Nephron (organoid): Measurements from ENCODE around the gene ILKAP.

ENCODE experiments used
- H3K27ac Mint-ChIP-seq, 3 experiments: 2 replicates each; pipeline ENCODE4 v1.8.0; 2020; ENCODE audit warnings: mixed read lengths in 3 of 3, mild to moderate bottlenecking in 2 of 3, moderate library complexity in 1 of 3
- H3K27me3 Mint-ChIP-seq: 2 replicates; pipeline ENCODE4 v1.8.0; 2021; ENCODE audit warnings: low read depth, mild to moderate bottlenecking, moderate library complexity, mixed read lengths
- H3K36me3 Mint-ChIP-seq: 2 replicates; pipeline ENCODE4 v1.8.0; 2020; ENCODE audit warnings: low read depth, mixed read lengths
- H3K4me1 Mint-ChIP-seq: 2 replicates; pipeline ENCODE4 v1.8.0; 2020; ENCODE audit warnings: mixed read lengths
- H3K4me3 Mint-ChIP-seq, 3 experiments: 2 replicates each; pipeline ENCODE4 v1.8.0; 2020; ENCODE audit warnings: mild to moderate bottlenecking in 3 of 3, mixed read lengths in 3 of 3, moderate library complexity in 2 of 3
- H3K9me3 Mint-ChIP-seq: 2 replicates; pipeline ENCODE4 v1.8.0; 2020; ENCODE audit warnings: mixed read lengths
- CTCF ChIP-seq, 3 experiments: fragments of 200-600 bp; sonication (generic); IDR thresholded peaks; one replicate each; pipeline ENCODE4 v1.5.0; 2021; ENCODE audit warnings: antibody characterized with exemption in 3 of 3; ENCODE audit not compliant: unreplicated experiment in 3 of 3

The ILKAP gene

GRCh38 chr2:238135601-238136150 lies 67.8 kb downstream of the ILKAP start:
- Mint-ChIP-seq H3K27ac (no peak overlapping the region), H3K27me3 (no peaks in the 10 kb centered on the region), H3K4me1 (peaks cover 28% of the 10 kb centered on the region), H3K36me3 (no peaks in the 10 kb centered on the region), H3K9me3 (no peaks in the 10 kb centered on the region), H3K4me3 (no peak overlapping the region)
- no peak for TF ChIP-seq CTCF (IDR thresholded peaks at IDR 0.05; ENCODE audit: unreplicated experiment in 3 of 3)

- Mint-ChIP-seq H3K36me3 (no peaks in the 10 kb centered on the region), H3K27me3 (no peaks in the 10 kb centered on the region), H3K9me3 (no peaks in the 10 kb centered on the region), H3K27ac (no peak overlapping the region), H3K4me1 (peaks cover 28% of the 10 kb centered on the region), H3K4me3 (no peak overlapping the region)
- no peak for TF ChIP-seq CTCF (IDR thresholded peaks at IDR 0.05; ENCODE audit: unreplicated experiment in 3 of 3)
These were observed 69.1 kb downstream of the ILKAP start for GRCh38 chr2:238134393-238134785.

- H3K4me3 Mint-ChIP-seq, result no peak overlapping the region
- peaks cover 28% of the 10 kb centered on the region for H3K4me1 Mint-ChIP-seq
- H3K36me3 Mint-ChIP-seq, result no peaks in the 10 kb centered on the region
- TF ChIP-seq CTCF (IDR thresholded peaks at IDR 0.05; ENCODE audit: unreplicated experiment in 3 of 3), result no peak
- no peaks in the 10 kb centered on the region for H3K9me3 Mint-ChIP-seq
- H3K27ac Mint-ChIP-seq, result peak overlapping the region in 1 of 3 experiments; percentile 24
- H3K27me3 Mint-ChIP-seq, result no peaks in the 10 kb centered on the region
These were observed 69.7 kb downstream of the ILKAP start for GRCh38 chr2:238133499-238134392.

- Mint-ChIP-seq H3K27ac (peak overlapping the region in 1 of 3 experiments; percentile 24), H3K4me3 (no peak overlapping the region), H3K9me3 (no peaks in the 10 kb centered on the region), H3K4me1 (peaks cover 22% of the 10 kb centered on the region), H3K27me3 (no peaks in the 10 kb centered on the region), H3K36me3 (no peaks in the 10 kb centered on the region)
- no peak for TF ChIP-seq CTCF (IDR thresholded peaks at IDR 0.05; ENCODE audit: unreplicated experiment in 3 of 3)
These were observed 70.7 kb downstream of the ILKAP start for GRCh38 chr2:238132463-238133450.

- no peaks in the 10 kb centered on the region for H3K9me3 Mint-ChIP-seq
These were observed 71.6 kb downstream of the ILKAP start for GRCh38 chr2:238131761-238132462.

More at GRCh38 chr2:238131761-238132462, 71.6 kb downstream of the ILKAP start:
- no peak overlapping the region for H3K4me3 Mint-ChIP-seq
- no peak overlapping the region for H3K27ac Mint-ChIP-seq
- no peak for TF ChIP-seq CTCF (IDR thresholded peaks at IDR 0.05; ENCODE audit: unreplicated experiment in 3 of 3)
- peaks cover 20% of the 10 kb centered on the region for H3K4me1 Mint-ChIP-seq
- no peaks in the 10 kb centered on the region for H3K27me3 Mint-ChIP-seq
- no peaks in the 10 kb centered on the region for H3K36me3 Mint-ChIP-seq
